HEK293 (cell line): ENCODE measurements around the gene PHYH.

Experiments used
- SCRT2 ChIP-seq: fragments of 450-650 bp; formaldehyde crosslinking; IDR thresholded peaks from 2 replicates; pipeline ENCODE4 v1.5.1; 2016; ENCODE audit warnings: missing biosample characterization, missing genetic modification characterization
- SP2 ChIP-seq: fragments of 450-650 bp; formaldehyde crosslinking; IDR thresholded peaks from 2 replicates; pipeline ENCODE4 v1.5.1; 2016; ENCODE audit warnings: missing biosample characterization, missing genetic modification characterization

DNA sequence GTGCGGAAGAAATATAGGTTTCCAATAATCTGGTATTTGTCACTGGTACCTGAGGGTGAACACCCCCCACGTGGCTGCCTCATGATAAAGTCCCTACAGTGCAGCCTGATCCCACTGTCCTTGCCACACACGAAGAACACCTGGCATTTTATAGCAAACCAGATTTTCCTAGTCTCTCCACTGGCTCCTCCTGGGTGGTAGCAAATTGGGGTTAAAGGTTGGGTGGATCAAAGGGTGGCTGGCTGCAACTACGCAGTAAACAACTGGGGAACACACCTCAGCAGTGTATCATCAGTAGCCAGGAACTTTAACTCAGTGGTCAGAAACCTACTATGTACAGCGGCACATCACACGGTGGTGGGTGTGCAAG lies 37.9 kb upstream of the PHYH start:
- no peak for TF ChIP-seq SCRT2 (tag by site-specific recombination)
- no peak for TF ChIP-seq SP2
